Gastroesophageal sphincter (tissue), 4 donors: ENCODE measurements around the gene OLIG1. TPM values are rescaled to one million over a fixed set of nuclear protein-coding genes. Genes with fewer than 3 reads are reported as not detected.

Experiments
- ATAC-seq: fragments of 150-250 bp; one replicate; pipeline ENCODE4 v1.9.1; 2016; ENCODE audit warnings: mild to moderate bottlenecking, moderate library complexity
- H3K27ac ChIP-seq, 4 donors: fragments of 200-600 bp; sonication (generic) in 3 of 4; 1 replicate in 3 of 4; 2 replicates in 1 of 4; pipeline ENCODE4 v1.5.1; 2016 to 2019
- H3K27me3 ChIP-seq: fragments of 200-600 bp; sonication (generic); one replicate; pipeline ENCODE4 v1.5.1; 2019
- H3K36me3 ChIP-seq, 2 donors: fragments of 200-600 bp; sonication (generic); one replicate each; pipeline ENCODE4 v1.5.1; 2019; ENCODE audit warnings: control low read depth in 1 of 2
- H3K4me1 ChIP-seq, 3 donors: fragments of 200-600 bp; sonication (generic); 1 replicate in 2 of 3; 2 replicates in 1 of 3; pipeline ENCODE4 v1.5.1; 2016 to 2019; ENCODE audit warnings: control low read depth in 2 of 3
- H3K4me3 ChIP-seq, 2 donors: fragments of 200-600 bp; sonication (generic); one replicate each; pipeline ENCODE4 v1.5.1; 2019; ENCODE audit warnings: mild to moderate bottlenecking in 1 of 2, moderate library complexity in 1 of 2
- H3K9me3 ChIP-seq, 3 donors: fragments of 200-600 bp; sonication (generic); one replicate each; pipeline ENCODE4 v1.5.1; 2017 to 2019; ENCODE audit warnings: control low read depth in 2 of 3
- CTCF ChIP-seq, 4 experiments: fragments of 200-600 bp in 2 of 4; fragments of 450-650 bp in 2 of 4; sonication (generic) in 1 of 4; IDR thresholded peaks; one replicate each; pipeline ENCODE4 v1.5.1; 2017 to 2019; ENCODE audit warnings: antibody characterized with exemption in 4 of 4, mild to moderate bottlenecking in 2 of 4, moderate library complexity in 2 of 4
- EP300 ChIP-seq: sonication (generic); formaldehyde crosslinking; IDR thresholded peaks from one replicate; pipeline ENCODE4 v1.6.1; 2017; ENCODE audit warnings: antibody characterized with exemption, mild to moderate bottlenecking
- POLR2A ChIP-seq, 2 donors: fragments of 450-650 bp; IDR thresholded peaks; one replicate each; pipeline ENCODE4 v1.6.1; 2017; ENCODE audit warnings: antibody characterized with exemption in 2 of 2, mild to moderate bottlenecking in 2 of 2, moderate library complexity in 1 of 2
- POLR2AphosphoS5 ChIP-seq: sonication (generic); formaldehyde crosslinking; IDR thresholded peaks from one replicate; pipeline ENCODE4 v1.6.1; 2017; ENCODE audit warnings: antibody characterized with exemption
- WGBS, 2 donors: methylation state at CpG; one replicate each; pipeline ENCODE4 v1.1.5; 2018; ENCODE audit warnings: low coverage in 1 of 2; 5-methylcytosine and 5-hydroxymethylcytosine counted together
- total RNA-seq, 4 donors: library from RNA; depleted of rRNA; stranded (reverse); fragments of >200 nt; gene quantifications; one replicate each; pipeline ENCODE4 v1.1.0, GENCODE V29; 2016

OLIG1 gene
- total RNA-seq, 4 donors from 2014 or later, result not detected

- ATAC-seq, result no peak
- no CpG with 5 or more reads among the region's 30 CpGs for WGBS, 2 donors
- H3K4me1 ChIP-seq, result no peaks in the 10 kb centered on the region
- H3K27ac ChIP-seq, result no peak overlapping the region
- no peaks in the 10 kb centered on the region for H3K36me3 ChIP-seq
- H3K4me3 ChIP-seq, result no peak overlapping the region
- TF ChIP-seq CTCF (IDR thresholded peaks at IDR 0.05), result no peak
- TF ChIP-seq EP300, result no peak
- no peak for TF ChIP-seq POLR2A (IDR thresholded peaks at IDR 0.05)
- no peaks in the 10 kb centered on the region for H3K9me3 ChIP-seq
- H3K27me3 ChIP-seq, result peaks cover 60% of the 10 kb centered on the region
These were observed 31.5 kb downstream of the OLIG1 start for GRCh38 chr21:33101300-33101911.

GRCh38 chr21:33105088-33105487 lies 35.1 kb downstream of the OLIG1 start:
- Histone ChIP-seq H3K27me3 (peaks cover 78% of the 10 kb centered on the region), H3K4me1 (peaks cover 0 to 9% (median 0%) of the 10 kb centered on the region in 3 donors), H3K27ac (no peak overlapping the region), H3K4me3 (no peak overlapping the region), H3K9me3 (no peaks in the 10 kb centered on the region), H3K36me3 (no peaks in the 10 kb centered on the region)
- TF ChIP-seq EP300 (no peak), CTCF (IDR thresholded peaks at IDR 0.05) (no peak)
- no peak for ATAC-seq
- 18 to 21% methylated on average over 2 of the region's 2 CpGs for WGBS, 2 donors

GRCh38 chr21:33108228-33108627 lies 38.3 kb downstream of the OLIG1 start:
- Histone ChIP-seq H3K4me3 (no peak overlapping the region), H3K27me3 (peaks cover 83% of the 10 kb centered on the region), H3K9me3 (no peaks in the 10 kb centered on the region), H3K27ac (no peak overlapping the region), H3K4me1 (peaks cover 0 to 9% (median 0%) of the 10 kb centered on the region in 3 donors), H3K36me3 (no peaks in the 10 kb centered on the region)
- no peak for TF ChIP-seq POLR2AphosphoS5
- no peak for TF ChIP-seq CTCF (IDR thresholded peaks at IDR 0.05)
- no peak for TF ChIP-seq EP300
- TF ChIP-seq POLR2A (IDR thresholded peaks at IDR 0.05), result no peak
- 60 to 83% methylated on average over 1 to 3 of the region's 4 CpGs for WGBS, 2 donors
- no peak for ATAC-seq

GRCh38 chr21:33109574-33110339 lies 39.8 kb downstream of the OLIG1 start:
- H3K4me1 ChIP-seq, result peaks cover 0 to 9% (median 0%) of the 10 kb centered on the region in 3 donors
- 5 to 13% methylated on average over 6 to 8 of the region's 45 CpGs for WGBS, 2 donors
- no peak for TF ChIP-seq EP300
- no peak for TF ChIP-seq CTCF (IDR thresholded peaks at IDR 0.05)
- no peak for TF ChIP-seq POLR2AphosphoS5
- TF ChIP-seq POLR2A (IDR thresholded peaks at IDR 0.05), result no peak
- H3K9me3 ChIP-seq, result no peaks in the 10 kb centered on the region
- no peaks in the 10 kb centered on the region for H3K36me3 ChIP-seq
- peaks cover 83% of the 10 kb centered on the region for H3K27me3 ChIP-seq
- ATAC-seq, result peak; percentile 13
- no peak overlapping the region for H3K27ac ChIP-seq
- H3K4me3 ChIP-seq, result no peak overlapping the region

GRCh38 chr21:33110340-33110715 lies 40.4 kb downstream of the OLIG1 start:
- ATAC-seq, result no peak
- Histone ChIP-seq H3K27ac (no peak overlapping the region), H3K9me3 (no peaks in the 10 kb centered on the region), H3K36me3 (no peaks in the 10 kb centered on the region), H3K4me3 (no peak overlapping the region), H3K27me3 (peaks cover 83% of the 10 kb centered on the region), H3K4me1 (peaks cover 0 to 9% (median 0%) of the 10 kb centered on the region in 3 donors)
- TF ChIP-seq EP300 (no peak), POLR2A (IDR thresholded peaks at IDR 0.05) (no peak), CTCF (IDR thresholded peaks at IDR 0.05) (no peak)
- 51 to 70% methylated on average over 6 to 7 of the region's 9 CpGs for WGBS, 2 donors
